GM20431 (cell line): ENCODE data around the gene WSCD1.

Experiments
- in situ Hi-C: fragments of 300-500 bp; cut with MseI, MboI; formaldehyde crosslinking; loops from one replicate; pipeline ENCODE4 v1.15.0; 2020; ENCODE audit warnings: low sequenced_read_pairs; ENCODE audit not compliant: unreplicated experiment

The WSCD1 gene

GRCh38 chr17:6069539-6070429 is at the start of gene WSCD1:
TSS of gene WSCD1 (plus strand) at chr17:6070379. CDS start at chr17:6080659, 10,280 bp downstream.
- in situ Hi-C loops, result no loop called here

- in situ Hi-C loops, result no loop called here
Observed at GRCh38 chr17:6021011-6021400, 49.2 kb upstream of the WSCD1 start.

GRCh38 chr17:6021627-6022026 is 48.6 kb upstream of the WSCD1 start:
- in situ Hi-C loops, result no loop called here

GRCh38 chr17:6023036-6023831 is 46.9 kb upstream of the WSCD1 start:
- in situ Hi-C loops, result no loop called here

- in situ Hi-C loops, result no loop called here
Observed at GRCh38 chr17:6024576-6024975, 45.6 kb upstream of the WSCD1 start.

- in situ Hi-C loops, result no loop called here
Observed at GRCh38 chr17:6027342-6028024, 42.7 kb upstream of the WSCD1 start.

- in situ Hi-C loops, result no loop called here
Observed at GRCh38 chr17:6028294-6028693, 41.9 kb upstream of the WSCD1 start.

- in situ Hi-C loops, result no loop called here
Observed at GRCh38 chr17:6035801-6036394, 34.3 kb upstream of the WSCD1 start.

GRCh38 chr17:6040504-6040903 is 29.7 kb upstream of the WSCD1 start:
- in situ Hi-C loops, result no loop called here

GRCh38 chr17:6041246-6041645 is 28.9 kb upstream of the WSCD1 start:
- in situ Hi-C loops, result no loop called here

GRCh38 chr17:6043405-6043804 is 26.8 kb upstream of the WSCD1 start:
- in situ Hi-C loops, result no loop called here

GRCh38 chr17:6044261-6044660 is 25.9 kb upstream of the WSCD1 start:
- in situ Hi-C loops, result no loop called here

GRCh38 chr17:6045621-6046357 is 24.4 kb upstream of the WSCD1 start:
- in situ Hi-C loops, result no loop called here

- in situ Hi-C loops, result no loop called here
Observed at GRCh38 chr17:6046431-6046830, 23.7 kb upstream of the WSCD1 start.

- in situ Hi-C loops, result no loop called here
Observed at GRCh38 chr17:6046931-6047330, 23.2 kb upstream of the WSCD1 start.

- in situ Hi-C loops, result no loop called here
Observed at GRCh38 chr17:6047966-6048365, 22.2 kb upstream of the WSCD1 start.

GRCh38 chr17:6048486-6048885 is 21.7 kb upstream of the WSCD1 start:
- in situ Hi-C loops, result no loop called here

GRCh38 chr17:6052926-6053325 is 17.3 kb upstream of the WSCD1 start:
- in situ Hi-C loops, result no loop called here

- in situ Hi-C loops, result no loop called here
Observed at GRCh38 chr17:6054372-6054771, 15.8 kb upstream of the WSCD1 start.

- in situ Hi-C loops, result no loop called here
Observed at GRCh38 chr17:6056104-6056503, 14.1 kb upstream of the WSCD1 start.
